K562 (cell line): ENCODE data around the gene IL17RB. TPM values are rescaled to one million over a fixed set of nuclear protein-coding genes. Genes with fewer than 3 reads are reported as not detected.

ENCODE experiments used
- ATAC-seq: fragments of 200-7000 bp; cut with Tn5 transposase; 3 replicates; pipeline ENCODE4 v1.9.1; 2020; ENCODE audit warnings: moderate library complexity
- BruUV-seq: library from RNA; stranded (reverse); fragments of 400-500 nt; replicated peaks from 2 replicates; lab custom pipeline; 2021; lab: Mats Ljungman, UMichigan
- CTCF ChIA-PET: fragments of 300-600 bp; formaldehyde crosslinking; extraction: SDS; loops from one replicate; lab custom pipeline; 2021; ENCODE audit warnings: low intra/inter-chr PET ratio; lab: Yijun Ruan, JAX
- POLR2A ChIA-PET: fragments of 300-600, 350-650 bp; sonication (Branson Sonifier 250); formaldehyde crosslinking; extraction: SDS; loops from one replicate; lab custom pipeline; 2021; ENCODE audit warnings: antibody characterized with exemption, inconsistent platforms; lab: Yijun Ruan, JAX
- DNase-seq, 4 experiments: peaks; one replicate each; pipeline versions ENCODE4 v3.0.0 to v3.0.0-alpha.2; 2011 to 2018; ENCODE audit warnings: low spot score in 3 of 4, mixed read lengths in 3 of 4; ENCODE audit errors: extremely low read depth in 1 of 4
- FAIRE-seq: peaks from 2 replicates; lab custom pipeline; 2011; peaks lifted over from hg19 to GRCh38; lab: Jason Lieb, UNC
- H2AFZ ChIP-seq: 2 replicates; pipeline ENCODE4 v1.6.0; 2011; ENCODE audit warnings: low read depth, low read length, control low read depth, inconsistent platforms
- H3K27ac ChIP-seq: fragments of 200-600 bp; 3 replicates; pipeline ENCODE4 v1.8.0; 2011; ENCODE audit warnings: low read depth, mild to moderate bottlenecking, control low read depth, inconsistent platforms, low read length, moderate library complexity, mixed read lengths; ENCODE audit errors: extremely low read depth
- H3K27me3 ChIP-seq, 2 experiments: fragments of 300-600 bp in 1 of 2; 2 replicates in 1 of 2; 3 replicates in 1 of 2; pipeline versions ENCODE4 v1.6.0 to v1.8.0; 2011; ENCODE audit warnings: inconsistent platforms in 2 of 2, low read length in 2 of 2, mild to moderate bottlenecking in 1 of 2, mixed read lengths in 1 of 2, moderate library complexity in 1 of 2; ENCODE audit not compliant: control insufficient read depth in 2 of 2, insufficient read depth in 2 of 2
- H3K36me3 ChIP-seq: fragments of 300-600 bp; 3 replicates; pipeline ENCODE4 v1.8.0; 2011; ENCODE audit warnings: mild to moderate bottlenecking, low read length, inconsistent platforms; ENCODE audit not compliant: control insufficient read depth, insufficient read depth
- H3K4me1 ChIP-seq, 2 experiments: fragments of 200-600 bp in 1 of 2; replicated peaks in 1 of 2; 2 replicates in 1 of 2; 3 replicates in 1 of 2; pipeline versions ENCODE4 v1.5.1 to v1.8.0; 2011; ENCODE audit warnings: inconsistent platforms in 2 of 2, low read length in 2 of 2, mild to moderate bottlenecking in 1 of 2, mixed read lengths in 1 of 2, moderate library complexity in 1 of 2; ENCODE audit not compliant: control insufficient read depth in 2 of 2, insufficient read depth in 2 of 2
- H3K4me2 ChIP-seq: 2 replicates; pipeline ENCODE4 v1.6.1; 2011; ENCODE audit warnings: low read length, control low read depth, inconsistent platforms, mixed read lengths; ENCODE audit not compliant: insufficient read depth
- H3K4me3 ChIP-seq: fragments of 200-600 bp; sonication (generic), shearing (Covaris generic); 2 replicates; pipeline ENCODE4 v1.5.1; 2016; ENCODE audit warnings: control low read depth, inconsistent platforms
- H3K79me2 ChIP-seq: fragments of 200-600 bp; 3 replicates; pipeline ENCODE4 v1.8.0; 2011; ENCODE audit warnings: low read length, inconsistent platforms; ENCODE audit not compliant: control insufficient read depth, insufficient read depth
- H3K9ac ChIP-seq, 2 experiments: 2 replicates each; pipeline versions ENCODE4 v1.6.0 to v1.6.1; 2011; ENCODE audit warnings: low read depth in 2 of 2, low read length in 2 of 2, control low read depth in 1 of 2, inconsistent platforms in 1 of 2, mild to moderate bottlenecking in 1 of 2, mixed read lengths in 1 of 2; ENCODE audit not compliant: insufficient read depth in 1 of 2
- H3K9me1 ChIP-seq: one replicate; pipeline ENCODE4 v1.6.0; 2011; ENCODE audit warnings: inconsistent platforms, mild to moderate bottlenecking, low read length, moderate library complexity; ENCODE audit not compliant: control insufficient read depth, insufficient read depth
- H3K9me3 ChIP-seq: replicated peaks from 2 replicates; pipeline ENCODE4 v1.5.1; 2011; ENCODE audit warnings: low read depth, low read length, inconsistent platforms; ENCODE audit not compliant: control insufficient read depth, insufficient read depth
- H4K20me1 ChIP-seq: replicated peaks from 2 replicates; pipeline ENCODE4 v1.6.1; 2011; ENCODE audit warnings: low read length, inconsistent platforms, mixed read lengths; ENCODE audit not compliant: control insufficient read depth, insufficient read depth
- BCLAF1 ChIP-seq, 2 experiments: fragments of 450-650 bp in 1 of 2; IDR thresholded peaks; 2 replicates each; pipeline ENCODE4 v1.6.1; 2011 to 2017; ENCODE audit warnings: low read depth in 2 of 2, antibody characterized with exemption in 1 of 2, borderline replicate concordance in 1 of 2, low read length in 1 of 2, mild to moderate bottlenecking in 1 of 2, mixed read lengths in 1 of 2; ENCODE audit not compliant: control insufficient read depth in 1 of 2
- BRF1 ChIP-seq: IDR thresholded peaks from 3 replicates; pipeline ENCODE4 v1.6.1; 2011; ENCODE audit warnings: borderline replicate concordance, mild to moderate bottlenecking; ENCODE audit not compliant: insufficient read length; ENCODE audit errors: extremely low read depth
- CEBPG ChIP-seq, 3 experiments: fragments of 200-800 bp in 1 of 3; sonication (Bioruptor generic) in 1 of 3; sonication (generic) in 1 of 3; formaldehyde crosslinking in 1 of 3; IDR thresholded peaks in 2 of 3; conservative IDR thresholded peaks in 1 of 3; 2 replicates each; pipeline versions ENCODE4 v1.6.1 to v1.8.0; 2016 to 2022; ENCODE audit warnings: missing compliant biosample characterization in 2 of 3, missing genetic modification characterization in 2 of 3, mild to moderate bottlenecking in 1 of 3, missing genetic modification reagents in 1 of 3
- FOXJ2 ChIP-seq: fragments of 200-800 bp; sonication (Bioruptor generic); IDR thresholded peaks from 2 replicates; pipeline ENCODE4 v1.6.1; 2016; ENCODE audit warnings: missing genetic modification characterization, missing compliant biosample characterization
- RFX5 ChIP-seq: IDR thresholded peaks from 2 replicates; pipeline ENCODE4 v1.6.1; 2011; ENCODE audit warnings: low read depth, mild to moderate bottlenecking, improper control_type of control experiment, low read length
- XRCC4 ChIP-seq: IDR thresholded peaks from one replicate; pipeline ENCODE4 v1.6.1; 2011; ENCODE audit not compliant: insufficient read depth, insufficient read length; ENCODE audit errors: extremely low read depth
- ZNF140 ChIP-seq: fragments of 250-450 bp; sonication (Bioruptor Pico); IDR thresholded peaks from 2 replicates; pipeline ENCODE4 v1.8.0; 2021; ENCODE audit warnings: moderate library complexity, mild to moderate bottlenecking, inconsistent platforms
- WGBS: fragments of 100-300 bp; shearing (Covaris generic); methylation state at CpG from one replicate; pipeline ENCODE4 v1.1.6; 2016; ENCODE audit warnings: low coverage, mixed read lengths; ENCODE audit not compliant: insufficient coverage; ENCODE audit errors: missing lambda C conversion rate; 5-methylcytosine and 5-hydroxymethylcytosine counted together
- in situ Hi-C: fragments of 300-500 bp; cut with MboI; formaldehyde crosslinking; loops from 4 replicates; pipeline ENCODE4 v1.15.0; 2018; ENCODE audit warnings: inconsistent platforms, mixed read lengths
- intact Hi-C: fragments of 100-400 bp; cut with micrococcal nuclease; formaldehyde crosslinking; loops from 2 replicates; pipeline ENCODE4 v1.14.2; 2022
- polyA plus RNA-seq, 8 experiments: library from polyadenylated mRNA; depleted of rRNA in 4 of 8; stranded (reverse) in 5 of 8; unstranded in 3 of 8; fragments of >200 nt; fragmentation: Nextera tagmentation in 2 of 8; fragmentation: Illumina TruSeq in 1 of 8; extraction: Ambion mirVana in 2 of 8; extraction: Trizol in 1 of 8; gene quantifications; 2 replicates each; pipeline versions ENCODE4 v1.2.1 to v1.2.3, GENCODE V29; 2011 to 2014; ENCODE audit warnings: inconsistent platforms in 1 of 8, missing spikeins in 1 of 8
- total RNA-seq, 7 experiments: library from RNA; depleted of rRNA in 6 of 7; stranded (reverse); fragments of >200 nt in 6 of 7; fragmentation: Illumina TruSeq in 2 of 7; extraction: Trizol in 2 of 7; gene quantifications; 2 replicates each; pipeline versions ENCODE4 v1.2.1 to v1.2.3, GENCODE V29; 2011 to 2021; ENCODE audit warnings: low replicate concordance in 1 of 7

IL17RB gene
- total and polyA plus RNA-seq, 9 of the 15 experiments (the other 6 are each of a cell fraction or from before 2014, with no cell fraction given), result 1.1 to 4.1 (median 1.7) TPM

- no peak for TF ChIP-seq BCLAF1 (IDR thresholded peaks at IDR 0.05; ENCODE audit: borderline replicate concordance in 1 of 2, control insufficient read depth in 1 of 2, low read depth in 2 of 2, low read length in 1 of 2)
Measured at GRCh38 chr3:53881691-53882593, 35.6 kb downstream of the IL17RB start, which contains the start of gene ACTR8 (continued).

GRCh38 chr3:53883008-53883407, 36.6 kb downstream of the IL17RB start:
- in situ Hi-C loops (no loop called here), intact Hi-C loops (no loop called here)
- H3K36me3 ChIP-seq, result peaks cover 53% of the 10 kb centered on the region
- no peak for TF ChIP-seq RFX5
- no peak for TF ChIP-seq XRCC4
- TF ChIP-seq BRF1, result no peak
- TF ChIP-seq ZNF140 (CRISPR knock-in tag), result no peak
- no peak for TF ChIP-seq FOXJ2 (tag)
- no peak for TF ChIP-seq CEBPG (CRISPR knock-in tag; IDR thresholded peaks at IDR 0.05)
- TF ChIP-seq CEBPG (tag; conservative IDR thresholded peaks at IDR 0.05 in 1 of 2, IDR thresholded peaks at IDR 0.05 in 1 of 2), result no peak
- no TSS peak for BruUV-seq
- no peak for DNase-seq
- H4K20me1 ChIP-seq, result 0 out of 2 replicates have a peak, but pooled peaks cover under 1% of the 10 kb centered on the region
- WGBS, result 65% methylated on average over 4 of the region's 4 CpGs
- peaks cover 2% of the 10 kb centered on the region for H3K9me1 ChIP-seq
- no peaks in the 10 kb centered on the region for H3K27me3 ChIP-seq
- FAIRE-seq, result no peak
- no peak overlapping the region for H3K4me3 ChIP-seq
- H3K79me2 ChIP-seq, result peaks cover 14% of the 10 kb centered on the region
- ATAC-seq, result no peak
- H3K27ac ChIP-seq, result no peak overlapping the region
- no peak overlapping the region for H3K9ac ChIP-seq
- peaks cover 5 to 10% of the 10 kb centered on the region in 2 experiments; a peak in 4 of 5 replicates for H3K4me1 ChIP-seq
- H3K4me2 ChIP-seq, result no peak overlapping the region
- CTCF ChIA-PET, result no interaction called here
- no peaks in the 10 kb centered on the region for H3K9me3 ChIP-seq
- POLR2A ChIA-PET, result interaction anchor here (0.6 kb wide), 2 partner anchors 38 to 716 kb away, joined by 3 to 4 read pairs; no protein-coding TSS in a partner anchor
- H2AFZ ChIP-seq, result no peak overlapping the region
